Nephron progenitor cell (in vitro differentiated cells): ENCODE results near the gene RRAD.
A peak's percentile ranks its signal among the peaks of the same experiment; 100 is the strongest.

Source experiments
- DNase-seq: peaks from one replicate; pipeline ENCODE4 v3.0.0; 2021
- H3K27ac Mint-ChIP-seq: 2 replicates; pipeline ENCODE4 v1.8.0; 2021; ENCODE audit warnings: mild to moderate bottlenecking, moderate library complexity, mixed read lengths
- H3K27me3 Mint-ChIP-seq: 2 replicates; pipeline ENCODE4 v1.8.0; 2021; ENCODE audit warnings: mild to moderate bottlenecking, low read depth, mixed read lengths; ENCODE audit not compliant: poor library complexity
- H3K36me3 Mint-ChIP-seq: 2 replicates; pipeline ENCODE4 v1.8.0; 2021; ENCODE audit warnings: low read depth, mixed read lengths
- H3K4me1 Mint-ChIP-seq: 2 replicates; pipeline ENCODE4 v1.8.0; 2021; ENCODE audit warnings: mixed read lengths
- H3K4me3 Mint-ChIP-seq: 2 replicates; pipeline ENCODE4 v1.8.0; 2021; ENCODE audit warnings: mild to moderate bottlenecking, moderate library complexity, mixed read lengths
- H3K9me3 Mint-ChIP-seq: 2 replicates; pipeline ENCODE4 v1.8.0; 2021; ENCODE audit warnings: mild to moderate bottlenecking, moderate library complexity, mixed read lengths
- TF ChIP-seq, protein P1 (sequence below): fragments of 200-600 bp; sonication (generic); IDR thresholded peaks from 2 replicates; pipeline ENCODE4 v1.5.0; 2021; ENCODE audit warnings: antibody characterized with exemption

Gene RRAD

DNA sequence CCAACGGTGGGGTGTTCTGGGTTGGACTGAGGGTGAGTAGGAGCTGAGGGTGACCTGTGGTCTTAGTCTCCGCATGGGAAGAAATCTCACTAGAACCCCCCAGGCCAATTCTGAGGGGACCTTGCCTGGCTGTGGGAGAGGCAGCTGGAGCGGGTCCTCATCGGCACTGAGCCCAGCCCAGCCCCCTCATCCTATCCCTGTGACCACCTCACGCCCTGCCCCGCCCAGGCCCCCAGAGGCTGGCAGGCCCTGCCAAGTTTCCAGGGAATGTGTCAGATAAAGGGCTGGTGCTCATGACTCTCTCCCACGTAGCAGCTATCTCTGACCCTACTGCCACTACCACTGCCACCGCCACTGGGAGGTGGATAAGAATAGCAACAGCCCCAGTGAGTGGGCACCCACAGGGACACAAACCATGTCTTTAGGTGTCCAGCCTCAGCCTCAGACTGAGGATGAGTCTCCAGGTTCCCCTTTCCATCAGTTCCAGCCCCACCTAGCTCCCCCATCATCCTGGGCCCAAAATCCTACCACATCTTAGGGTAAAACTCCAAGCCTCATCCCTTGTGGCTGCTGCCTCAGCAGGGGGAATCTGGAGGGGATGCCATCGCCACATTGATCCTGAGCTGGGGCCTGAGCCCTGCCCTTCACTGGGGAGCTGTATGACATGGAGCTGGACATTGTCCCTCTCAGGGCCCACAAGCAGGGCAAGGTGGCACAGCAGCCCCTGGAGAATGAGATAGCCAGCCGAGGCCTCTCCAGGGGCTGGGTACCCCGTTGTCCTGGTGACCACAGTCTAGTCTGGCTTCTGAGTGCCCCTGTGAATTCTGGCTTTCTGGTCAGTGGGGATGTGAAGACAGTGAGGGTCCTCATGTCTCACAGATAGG, 21.5 kb downstream of the RRAD start:
- no peaks in the 10 kb centered on the region for H3K9me3 Mint-ChIP-seq

DNA sequence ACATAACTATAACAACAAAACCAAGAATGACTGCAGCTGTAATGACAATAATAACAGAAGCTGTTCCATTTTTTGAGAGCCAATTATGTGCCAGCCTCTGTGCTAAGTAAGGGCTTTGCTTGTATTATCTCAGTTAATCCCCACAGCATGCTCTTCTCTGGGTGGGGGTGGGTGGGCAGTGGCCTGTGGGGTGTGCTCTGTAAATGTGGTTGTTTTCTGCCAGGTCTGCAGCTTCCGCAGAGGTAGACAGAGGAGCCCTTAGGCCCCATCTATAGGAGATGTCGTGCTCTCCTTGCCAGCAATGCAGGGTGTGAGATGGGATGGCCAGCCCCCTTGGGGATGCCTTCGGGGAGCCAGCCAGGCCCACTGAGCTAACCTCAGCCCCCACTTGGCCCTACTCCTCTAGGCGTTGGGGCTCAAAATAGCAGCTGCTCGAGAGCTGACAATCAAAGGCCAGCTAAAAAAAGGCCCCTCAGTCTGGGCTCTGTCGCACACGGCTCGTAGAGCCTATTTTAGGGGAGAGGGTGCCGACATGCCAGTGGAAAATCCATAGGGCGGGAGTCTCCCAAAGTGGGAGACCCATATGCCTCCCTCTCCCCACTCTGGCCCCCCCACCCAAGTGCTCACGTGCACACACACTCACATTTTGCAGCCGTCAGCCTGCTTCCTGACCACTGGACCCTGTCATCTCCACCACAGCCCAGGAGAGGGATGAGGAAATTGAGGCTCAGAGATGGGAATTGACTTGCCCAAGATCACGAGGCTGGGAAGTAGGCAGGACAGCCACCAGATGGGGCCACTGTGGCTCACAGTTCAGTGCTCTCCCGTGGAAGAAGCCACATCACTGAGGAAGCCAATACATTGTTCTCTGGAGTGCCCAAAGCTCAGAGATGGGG, 22.4 kb downstream of the RRAD start:
- TF ChIP-seq, protein P1, sequence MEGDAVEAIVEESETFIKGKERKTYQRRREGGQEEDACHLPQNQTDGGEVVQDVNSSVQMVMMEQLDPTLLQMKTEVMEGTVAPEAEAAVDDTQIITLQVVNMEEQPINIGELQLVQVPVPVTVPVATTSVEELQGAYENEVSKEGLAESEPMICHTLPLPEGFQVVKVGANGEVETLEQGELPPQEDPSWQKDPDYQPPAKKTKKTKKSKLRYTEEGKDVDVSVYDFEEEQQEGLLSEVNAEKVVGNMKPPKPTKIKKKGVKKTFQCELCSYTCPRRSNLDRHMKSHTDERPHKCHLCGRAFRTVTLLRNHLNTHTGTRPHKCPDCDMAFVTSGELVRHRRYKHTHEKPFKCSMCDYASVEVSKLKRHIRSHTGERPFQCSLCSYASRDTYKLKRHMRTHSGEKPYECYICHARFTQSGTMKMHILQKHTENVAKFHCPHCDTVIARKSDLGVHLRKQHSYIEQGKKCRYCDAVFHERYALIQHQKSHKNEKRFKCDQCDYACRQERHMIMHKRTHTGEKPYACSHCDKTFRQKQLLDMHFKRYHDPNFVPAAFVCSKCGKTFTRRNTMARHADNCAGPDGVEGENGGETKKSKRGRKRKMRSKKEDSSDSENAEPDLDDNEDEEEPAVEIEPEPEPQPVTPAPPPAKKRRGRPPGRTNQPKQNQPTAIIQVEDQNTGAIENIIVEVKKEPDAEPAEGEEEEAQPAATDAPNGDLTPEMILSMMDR, result no peak
- H3K4me1 Mint-ChIP-seq, result peaks cover 57% of the 10 kb centered on the region
- no peak overlapping the region for H3K4me3 Mint-ChIP-seq
- H3K27me3 Mint-ChIP-seq, result peaks cover 13% of the 10 kb centered on the region
- no peak for DNase-seq
- H3K27ac Mint-ChIP-seq, result no peak overlapping the region
- no peaks in the 10 kb centered on the region for H3K9me3 Mint-ChIP-seq
- H3K36me3 Mint-ChIP-seq, result no peaks in the 10 kb centered on the region

More for the DNA sequence above, 21.5 kb downstream of the RRAD start:
- DNase-seq, result no peak
- Mint-ChIP-seq H3K4me3 (no peak overlapping the region), H3K4me1 (peaks cover 50% of the 10 kb centered on the region), H3K27ac (no peak overlapping the region), H3K36me3 (no peaks in the 10 kb centered on the region), H3K27me3 (peaks cover 12% of the 10 kb centered on the region)
- TF ChIP-seq, protein P1, result no peak

DNA sequence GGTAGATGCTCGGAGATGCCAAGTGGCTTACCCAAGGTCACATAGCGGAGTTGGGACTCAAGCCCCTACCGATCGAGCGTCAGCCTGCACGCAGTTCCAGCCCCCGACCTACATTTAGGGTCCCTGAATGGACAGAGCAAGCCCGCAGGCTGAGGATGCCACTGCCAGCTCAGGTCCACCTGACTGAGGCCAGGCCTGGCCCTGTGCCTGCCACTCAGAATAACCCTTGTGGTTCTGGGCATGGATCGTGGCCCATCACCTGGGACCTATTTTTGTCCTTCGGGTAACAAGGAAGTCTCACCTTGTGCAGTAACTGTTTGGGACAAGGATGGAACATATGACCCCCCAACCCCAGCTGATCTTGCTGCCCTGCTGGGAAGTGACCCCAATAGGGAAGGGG, 23.7 kb downstream of the RRAD start:
- no peak overlapping the region for H3K27ac Mint-ChIP-seq
- TF ChIP-seq, protein P1, result no peak
- H3K36me3 Mint-ChIP-seq, result no peaks in the 10 kb centered on the region
- H3K27me3 Mint-ChIP-seq, result peaks cover 17% of the 10 kb centered on the region
- no peak for DNase-seq
- H3K4me1 Mint-ChIP-seq, result peaks cover 57% of the 10 kb centered on the region
- H3K9me3 Mint-ChIP-seq, result no peaks in the 10 kb centered on the region
- H3K4me3 Mint-ChIP-seq, result no peak overlapping the region

DNA sequence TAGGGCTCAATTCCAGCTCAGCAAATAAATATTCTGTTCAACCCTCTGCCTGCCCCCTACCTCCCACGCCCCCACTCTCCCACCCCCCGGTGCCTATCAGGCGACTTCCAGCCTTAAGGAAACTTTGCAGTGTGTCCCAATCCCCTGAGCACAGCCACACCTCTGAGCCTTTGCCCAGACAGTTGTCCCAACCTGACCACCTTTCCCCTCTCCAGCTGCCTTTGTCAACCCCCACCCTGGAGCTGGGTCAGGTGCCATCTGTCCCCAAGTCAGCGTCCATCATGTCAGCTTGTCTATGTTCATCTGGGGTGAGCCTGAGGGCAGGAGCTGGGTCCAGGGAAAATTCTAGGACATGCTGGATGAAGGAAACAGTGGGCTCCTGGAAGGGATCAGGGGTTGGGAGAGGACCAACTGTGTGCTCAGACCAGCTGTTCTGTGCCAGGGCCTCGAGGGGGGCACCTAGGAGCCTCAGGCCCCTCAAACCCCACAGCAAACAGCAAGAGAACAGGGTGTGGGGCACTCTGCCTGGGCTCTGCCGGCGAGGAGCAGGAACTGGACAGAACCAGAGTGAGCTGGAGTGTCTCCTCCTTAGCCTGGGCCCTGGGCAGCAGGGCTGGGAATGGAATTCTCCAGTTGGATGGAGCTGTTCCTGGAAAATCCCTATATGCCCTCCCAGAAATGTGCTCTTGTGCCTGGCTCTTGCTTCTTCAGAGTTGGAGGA, 24.5 kb downstream of the RRAD start:
- TF ChIP-seq, protein P1, result no peak
- no peak overlapping the region for H3K27ac Mint-ChIP-seq
- DNase-seq, result no peak
- H3K9me3 Mint-ChIP-seq, result no peaks in the 10 kb centered on the region
- peaks cover 49% of the 10 kb centered on the region for H3K4me1 Mint-ChIP-seq
- H3K4me3 Mint-ChIP-seq, result no peak overlapping the region
- H3K27me3 Mint-ChIP-seq, result peaks cover 18% of the 10 kb centered on the region
- H3K36me3 Mint-ChIP-seq, result no peaks in the 10 kb centered on the region

DNA sequence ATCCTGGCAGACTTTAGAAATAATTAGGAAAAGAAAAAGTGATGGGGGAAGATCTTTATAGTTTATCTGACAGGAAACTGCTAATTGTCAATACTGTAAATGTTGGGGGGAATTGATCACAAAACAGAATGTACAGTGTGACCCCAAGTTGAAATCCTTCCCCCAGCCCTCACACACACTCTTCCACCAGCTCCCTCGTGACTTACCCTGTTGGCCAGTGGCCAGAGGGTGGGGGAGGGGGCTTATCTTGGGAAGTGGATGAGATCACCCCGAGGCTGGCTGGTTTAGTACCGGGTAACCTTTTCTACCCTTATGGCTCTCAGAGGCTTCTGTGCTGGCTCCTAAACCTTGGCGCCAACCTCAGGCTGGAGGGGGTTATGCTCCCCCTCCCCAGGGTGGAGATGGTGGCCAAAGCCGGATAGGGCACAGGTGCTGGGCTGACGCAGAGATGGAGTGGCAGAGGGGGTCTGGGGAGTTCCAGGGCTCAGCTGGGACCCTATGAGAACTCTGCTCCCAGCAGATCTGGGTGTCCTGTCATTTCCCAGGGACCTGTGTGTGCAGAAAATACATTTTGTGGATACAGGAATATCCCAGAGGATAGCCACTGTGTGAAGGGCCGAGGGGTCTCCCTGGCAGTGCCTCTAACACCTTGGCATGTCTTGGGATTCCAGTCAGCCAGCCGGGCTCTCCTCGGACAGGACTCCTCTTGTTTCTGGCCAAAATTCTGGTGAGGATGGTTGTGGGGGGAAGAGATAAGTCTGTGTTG, 25.2 kb downstream of the RRAD start:
- peak; percentile 34 for DNase-seq
- Mint-ChIP-seq H3K4me1 (peaks cover 42% of the 10 kb centered on the region), H3K27me3 (peaks cover 18% of the 10 kb centered on the region), H3K9me3 (no peaks in the 10 kb centered on the region), H3K27ac (peak overlapping the region; percentile 20), H3K4me3 (peak overlapping the region; percentile 9), H3K36me3 (no peaks in the 10 kb centered on the region)
- TF ChIP-seq, protein P1, result no peak
